Measurements from ENCODE around the gene AMZ1. TPM values are rescaled to one million over a fixed set of nuclear protein-coding genes. Genes with fewer than 3 reads are reported as not detected.
A peak's percentile ranks its signal among the peaks of the same experiment; 100 is the strongest.

The AMZ1 gene
- 1 to 10 TPM in 2 of 4 donors, under 1 TPM in 1, not detected in 1; 0.35 to 4.6 (median 4.4) TPM for total RNA-seq

GRCh38 chr7:2687881-2688318 is at the start of gene AMZ1:
Gene AMZ1, plus strand, starts transcription at chr7:2688202. Its CDS starts 12,250 bp downstream, at chr7:2700452.
- Histone ChIP-seq H3K27ac (no peak within 1 kb of the TSS), H3K36me3 (no peaks in the 10 kb centered on the region), H3K4me3 (peak within 1 kb of the TSS; percentile 9 to 34), H3K9me3 (no peaks in the 10 kb centered on the region), H3K27me3 (no peaks in the 10 kb centered on the region), H3K4me1 (peaks cover 0 to 11% of the 10 kb centered on the region in 2 donors)
- TF ChIP-seq POLR2A (IDR thresholded peaks at IDR 0.05) (no peak), CTCF (IDR thresholded peaks at IDR 0.05) (no peak)
- intact Hi-C loops (cut with DNase I; ENCODE audit: low total_unique reads), result no loop called here
- no peak for DNase-seq

DNA sequence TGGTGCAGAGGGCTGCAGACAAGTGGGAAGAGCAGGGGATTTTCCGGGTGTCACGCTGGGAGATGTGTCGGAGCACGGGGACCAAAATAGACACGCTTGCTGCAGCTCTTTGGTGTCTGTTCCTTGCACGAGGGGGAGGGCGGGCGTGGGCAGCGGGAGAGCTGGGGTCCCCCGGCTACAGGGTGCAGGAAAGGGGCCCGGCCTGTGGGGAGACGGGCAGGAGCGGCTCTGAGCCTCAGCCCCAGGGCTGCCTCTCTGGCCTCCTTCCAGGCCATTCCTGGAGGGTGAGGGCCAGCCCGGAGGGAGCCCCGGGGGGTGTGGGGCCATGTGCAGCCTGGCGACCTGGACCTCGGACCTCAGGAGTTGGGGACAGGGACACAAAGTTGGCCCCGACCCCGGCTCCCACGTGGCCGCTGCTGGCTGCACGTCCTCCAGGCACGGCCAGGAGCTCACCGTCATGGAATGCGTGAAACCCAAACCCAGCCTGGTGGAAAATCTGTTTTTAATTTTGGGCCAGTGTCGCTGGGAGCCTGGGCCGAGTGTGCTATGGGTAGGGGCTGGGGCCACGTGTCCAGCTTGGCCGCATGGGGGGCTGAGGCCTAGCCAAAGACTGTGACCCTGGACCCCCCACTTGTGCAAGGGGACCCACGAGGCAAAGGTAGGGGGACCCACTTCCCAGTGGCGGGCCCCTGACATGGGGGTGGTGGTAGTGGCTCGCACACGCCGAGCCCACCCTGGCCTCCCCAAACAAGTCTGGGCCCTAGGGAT is 49.6 kb upstream of the AMZ1 start:
- Histone ChIP-seq H3K36me3 (no peaks in the 10 kb centered on the region), H3K27me3 (no peaks in the 10 kb centered on the region), H3K9me3 (no peaks in the 10 kb centered on the region), H3K4me3 (no peak overlapping the region), H3K4me1 (peaks cover 6 to 40% of the 10 kb centered on the region in 2 donors), H3K27ac (peak overlapping the region in 1 of 2 donors; percentile 0)
- DNase-seq, result peak; percentile 30 to 61
- intact Hi-C loops (cut with DNase I; ENCODE audit: low total_unique reads), result no loop called here
- TF ChIP-seq CTCF (IDR thresholded peaks at IDR 0.05) (no peak), POLR2A (IDR thresholded peaks at IDR 0.05) (no peak)

DNA sequence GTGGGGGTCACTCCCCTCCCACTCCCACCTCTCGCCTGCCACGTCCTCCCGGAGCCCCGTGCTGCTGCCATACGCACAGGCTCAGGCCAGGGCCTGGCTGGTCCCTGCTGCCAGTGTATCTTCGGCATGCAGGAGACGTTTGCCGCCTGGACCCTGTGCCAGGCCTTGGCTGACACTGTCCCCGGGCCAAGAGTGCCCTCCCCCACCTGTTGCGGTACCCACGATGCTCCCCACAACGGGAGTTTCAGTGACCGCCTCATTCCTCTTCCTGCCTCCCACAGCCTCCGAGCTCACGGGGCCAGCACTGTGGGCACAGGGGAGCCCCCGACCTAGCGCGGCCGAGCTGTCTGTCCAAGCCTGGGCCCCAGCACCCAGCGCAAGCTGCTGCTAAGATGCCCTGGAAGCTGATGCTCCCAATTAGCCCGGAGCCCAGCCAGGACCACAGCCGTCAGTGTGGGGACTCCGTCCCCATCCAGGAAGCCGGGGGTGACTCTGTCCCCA is 48.8 kb upstream of the AMZ1 start:
- peaks cover 6 to 32% of the 10 kb centered on the region in 2 donors for H3K4me1 ChIP-seq
- TF ChIP-seq CTCF (IDR thresholded peaks at IDR 0.05) (no peak), POLR2A (IDR thresholded peaks at IDR 0.05) (no peak)
- H3K27me3 ChIP-seq, result no peaks in the 10 kb centered on the region
- no peaks in the 10 kb centered on the region for H3K36me3 ChIP-seq
- DNase-seq, result no peak
- intact Hi-C loops (cut with DNase I; ENCODE audit: low total_unique reads), result no loop called here
- H3K27ac ChIP-seq, result no peak overlapping the region
- no peak overlapping the region for H3K4me3 ChIP-seq
- no peaks in the 10 kb centered on the region for H3K9me3 ChIP-seq

DNA sequence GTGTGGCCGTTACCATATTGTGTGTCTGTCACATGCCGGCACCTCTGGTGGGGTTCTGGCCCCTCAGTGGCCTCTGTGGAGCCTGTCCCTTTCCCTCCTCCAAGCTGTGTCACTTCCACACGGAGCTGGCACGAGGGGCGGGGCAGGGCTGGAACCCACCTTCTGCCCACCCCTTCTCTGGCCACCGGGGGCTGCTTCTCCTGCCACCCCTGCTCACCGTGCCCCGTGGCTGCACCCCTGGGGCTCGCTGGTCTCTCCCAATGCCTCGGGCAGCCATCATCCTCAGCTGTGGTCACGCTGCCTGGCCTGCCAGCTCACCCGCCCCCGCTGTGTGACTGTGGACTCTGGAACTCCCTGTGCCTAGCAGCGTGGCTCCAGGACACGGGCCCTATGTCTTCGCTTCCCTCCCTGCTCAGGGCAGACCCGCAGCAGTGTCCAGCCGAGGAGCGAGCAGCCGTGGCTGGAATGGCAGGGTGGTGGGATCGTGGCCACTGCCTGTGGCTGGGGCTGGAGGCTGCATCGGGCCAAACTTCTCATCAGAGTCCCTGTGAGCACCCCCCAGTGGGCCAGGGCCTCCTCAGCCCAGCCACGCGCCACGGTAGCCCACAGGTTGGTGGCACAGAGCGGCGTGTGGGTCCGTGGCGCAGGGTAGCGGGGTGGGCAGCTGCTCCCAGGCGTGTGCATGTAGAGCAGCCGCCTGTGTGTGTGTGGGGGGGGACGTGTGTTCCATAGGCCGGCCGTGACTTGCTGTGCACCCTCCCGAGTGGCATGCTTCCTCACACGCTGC is 48.1 kb upstream of the AMZ1 start:
- TF ChIP-seq POLR2A (IDR thresholded peaks at IDR 0.05) (no peak), CTCF (IDR thresholded peaks at IDR 0.05) (no peak)
- Histone ChIP-seq H3K4me1 (peaks cover under 1 to 28% of the 10 kb centered on the region in 2 donors), H3K9me3 (no peaks in the 10 kb centered on the region), H3K27ac (no peak overlapping the region), H3K27me3 (no peaks in the 10 kb centered on the region), H3K4me3 (no peak overlapping the region), H3K36me3 (no peaks in the 10 kb centered on the region)
- no peak for DNase-seq
- intact Hi-C loops (cut with DNase I; ENCODE audit: low total_unique reads), result no loop called here

- intact Hi-C loops (cut with DNase I; ENCODE audit: low total_unique reads), result no loop called here
- Histone ChIP-seq H3K27me3 (no peaks in the 10 kb centered on the region), H3K4me1 (peaks cover 0 to 28% of the 10 kb centered on the region in 2 donors)
These were observed 47.5 kb upstream of the AMZ1 start for GRCh38 chr7:2640482-2640830.

More at GRCh38 chr7:2640482-2640830, 47.5 kb upstream of the AMZ1 start:
- TF ChIP-seq CTCF (IDR thresholded peaks at IDR 0.05), result no peak
- no peak for TF ChIP-seq POLR2A (IDR thresholded peaks at IDR 0.05)
- Histone ChIP-seq H3K4me3 (no peak overlapping the region), H3K27ac (peak overlapping the region in 1 of 2 donors; percentile 70), H3K36me3 (no peaks in the 10 kb centered on the region), H3K9me3 (no peaks in the 10 kb centered on the region)
- peak in 1 of 2 donors; percentile 26 for DNase-seq
